ENCODE data around the gene PLD4. TPM values are rescaled to one million over a fixed set of nuclear protein-coding genes. Genes with fewer than 3 reads are reported as not detected.

The PLD4 gene
- total RNA-seq, 1 experiment from 2014 or later: 0.15 TPM

GRCh38 chr14:104940526-104941150 lies 16.0 kb downstream of the PLD4 start:
- no peak overlapping the region for H3K27ac ChIP-seq (ENCODE audit: low read length)
- no peaks in the 10 kb centered on the region for H3K27me3 ChIP-seq (ENCODE audit: control insufficient read depth, insufficient read depth, low read length)
- H3K4me1 ChIP-seq (ENCODE audit: control insufficient read depth, insufficient read depth, low read length): no peaks in the 10 kb centered on the region
- no peak overlapping the region for H3K4me3 ChIP-seq (ENCODE audit: low read depth in 2 of 2, low read length in 2 of 2)
- H3K9me3 ChIP-seq (ENCODE audit: control insufficient read depth, insufficient read depth, low read depth, low read length): no peaks in the 10 kb centered on the region
- H3K36me3 ChIP-seq (ENCODE audit: control insufficient read depth, insufficient read depth, low read length): peaks cover 5% of the 10 kb centered on the region
- TF ChIP-seq TCF7L2 (IDR thresholded peaks at IDR 0.05; ENCODE audit: low read depth, low read length) (no peak), CTCF (IDR thresholded peaks at IDR 0.05) (no peak; the same call in 1 of the 2 replicates), POLR2AphosphoS5 (IDR thresholded peaks at IDR 0.05; ENCODE audit: low read depth, low read length) (no peak), SIN3A (IDR thresholded peaks at IDR 0.05; ENCODE audit: borderline replicate concordance, insufficient read depth, low read depth, low read length) (no peak)
- TF ChIP-seq, protein P1, sequence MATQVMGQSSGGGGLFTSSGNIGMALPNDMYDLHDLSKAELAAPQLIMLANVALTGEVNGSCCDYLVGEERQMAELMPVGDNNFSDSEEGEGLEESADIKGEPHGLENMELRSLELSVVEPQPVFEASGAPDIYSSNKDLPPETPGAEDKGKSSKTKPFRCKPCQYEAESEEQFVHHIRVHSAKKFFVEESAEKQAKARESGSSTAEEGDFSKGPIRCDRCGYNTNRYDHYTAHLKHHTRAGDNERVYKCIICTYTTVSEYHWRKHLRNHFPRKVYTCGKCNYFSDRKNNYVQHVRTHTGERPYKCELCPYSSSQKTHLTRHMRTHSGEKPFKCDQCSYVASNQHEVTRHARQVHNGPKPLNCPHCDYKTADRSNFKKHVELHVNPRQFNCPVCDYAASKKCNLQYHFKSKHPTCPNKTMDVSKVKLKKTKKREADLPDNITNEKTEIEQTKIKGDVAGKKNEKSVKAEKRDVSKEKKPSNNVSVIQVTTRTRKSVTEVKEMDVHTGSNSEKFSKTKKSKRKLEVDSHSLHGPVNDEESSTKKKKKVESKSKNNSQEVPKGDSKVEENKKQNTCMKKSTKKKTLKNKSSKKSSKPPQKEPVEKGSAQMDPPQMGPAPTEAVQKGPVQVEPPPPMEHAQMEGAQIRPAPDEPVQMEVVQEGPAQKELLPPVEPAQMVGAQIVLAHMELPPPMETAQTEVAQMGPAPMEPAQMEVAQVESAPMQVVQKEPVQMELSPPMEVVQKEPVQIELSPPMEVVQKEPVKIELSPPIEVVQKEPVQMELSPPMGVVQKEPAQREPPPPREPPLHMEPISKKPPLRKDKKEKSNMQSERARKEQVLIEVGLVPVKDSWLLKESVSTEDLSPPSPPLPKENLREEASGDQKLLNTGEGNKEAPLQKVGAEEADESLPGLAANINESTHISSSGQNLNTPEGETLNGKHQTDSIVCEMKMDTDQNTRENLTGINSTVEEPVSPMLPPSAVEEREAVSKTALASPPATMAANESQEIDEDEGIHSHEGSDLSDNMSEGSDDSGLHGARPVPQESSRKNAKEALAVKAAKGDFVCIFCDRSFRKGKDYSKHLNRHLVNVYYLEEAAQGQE (IDR thresholded peaks at IDR 0.05; ENCODE audit: insufficient read depth in 1 of 2, low read depth in 2 of 2, low read length in 1 of 2): no peak
- no TSS peak for BruUV-seq (replicated peaks)
- in situ Hi-C loops (cut with HindIII; ENCODE audit: low pct_unique_long_range_greater_than_20kb, low sequenced_read_pairs) (no loop called here), intact Hi-C loops (cut with micrococcal nuclease; ENCODE audit: unreplicated experiment) (no loop called here)
- ChIA-PET CTCF (interaction anchor here (0.5 kb wide), 1 partner anchor 28 kb away, joined by 5 read pairs; no protein-coding TSS in a partner anchor), POLR2A (no interaction called here)
- DNase-seq (ENCODE audit: low read depth, low spot score): no peak
- no peak; the same call in 1 of the 2 replicates for ATAC-seq

DNA sequence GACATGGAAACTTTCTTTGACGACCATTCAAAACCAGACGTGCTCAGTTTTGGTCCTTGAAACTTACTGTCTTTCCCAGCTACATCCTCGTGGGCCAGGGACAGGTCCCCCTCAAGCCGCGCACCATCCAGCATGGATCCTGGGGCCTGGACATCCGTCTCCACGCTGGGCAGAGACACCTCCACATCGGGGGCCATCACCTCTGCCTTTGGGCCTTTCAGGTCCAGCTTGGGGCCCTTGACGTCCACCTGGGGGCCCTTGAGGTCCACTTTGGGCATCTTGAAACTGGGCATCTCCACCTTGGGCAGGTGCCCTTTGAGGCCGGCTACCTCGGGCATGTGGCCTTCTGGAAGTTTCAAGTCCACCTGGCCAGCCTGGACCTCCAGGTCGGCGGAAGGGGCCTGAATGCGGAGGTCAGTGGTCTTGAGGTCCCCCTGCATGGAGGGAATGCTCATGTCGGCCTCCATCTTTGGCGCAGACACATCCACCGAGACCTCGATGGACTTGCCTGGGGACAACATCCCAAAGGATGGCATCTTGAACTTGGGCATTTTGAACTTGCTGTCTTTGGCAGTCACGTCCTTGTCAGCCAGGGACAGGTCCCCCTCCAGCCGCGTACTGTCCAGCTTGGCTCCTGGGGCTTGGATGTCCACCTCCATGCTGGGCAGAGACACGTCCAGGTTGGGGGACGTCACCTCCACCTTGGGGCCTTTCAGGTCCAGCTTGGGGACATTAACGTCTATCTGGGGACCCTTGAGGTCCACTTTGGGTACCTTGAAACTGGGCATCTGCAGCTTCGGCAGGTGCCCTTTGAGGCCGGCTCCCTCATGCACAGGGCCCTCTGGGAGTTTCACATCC lies 17.1 kb downstream of the PLD4 start:
- Histone ChIP-seq H3K4me1 (ENCODE audit: control insufficient read depth, insufficient read depth, low read length) (no peaks in the 10 kb centered on the region), H3K9me3 (ENCODE audit: control insufficient read depth, insufficient read depth, low read depth, low read length) (no peaks in the 10 kb centered on the region), H3K36me3 (ENCODE audit: control insufficient read depth, insufficient read depth, low read length) (peaks cover 5% of the 10 kb centered on the region), H3K4me3 (ENCODE audit: low read depth in 2 of 2, low read length in 2 of 2) (no peak overlapping the region), H3K27me3 (ENCODE audit: control insufficient read depth, insufficient read depth, low read length) (no peaks in the 10 kb centered on the region), H3K27ac (ENCODE audit: low read length) (no peak overlapping the region)
- ChIA-PET POLR2A (no interaction called here), CTCF (interaction anchor here (0.5 kb wide), 1 partner anchor 27 kb away, joined by 5 read pairs; no protein-coding TSS in a partner anchor)
- in situ Hi-C loops (cut with HindIII; ENCODE audit: low pct_unique_long_range_greater_than_20kb, low sequenced_read_pairs): no loop called here
- intact Hi-C loops (cut with micrococcal nuclease; ENCODE audit: unreplicated experiment): no loop called here
- ATAC-seq (no peak), DNase-seq (ENCODE audit: low read depth, low spot score) (no peak)
- no TSS peak for BruUV-seq (replicated peaks)
- no peak for TF ChIP-seq SIN3A (IDR thresholded peaks at IDR 0.05; ENCODE audit: borderline replicate concordance, insufficient read depth, low read depth, low read length)
- TF ChIP-seq, protein P1 (IDR thresholded peaks at IDR 0.05; ENCODE audit: insufficient read depth in 1 of 2, low read depth in 2 of 2, low read length in 1 of 2): no peak
- TF ChIP-seq POLR2AphosphoS5 (IDR thresholded peaks at IDR 0.05; ENCODE audit: low read depth, low read length): no peak
- no peak for TF ChIP-seq TCF7L2 (IDR thresholded peaks at IDR 0.05; ENCODE audit: low read depth, low read length)
- TF ChIP-seq CTCF (IDR thresholded peaks at IDR 0.05): no peak
